DOHH2 (cell line): ENCODE data around the gene DSCAM.

Source experiments
- H3F3A ChIP-seq: fragments of 200-600 bp; sonication (generic), shearing (Covaris generic); 2 replicates; pipeline ENCODE4 v1.6.0; 2016; ENCODE audit warnings: antibody characterized with exemption, mild to moderate bottlenecking; ENCODE audit not compliant: control insufficient read depth, insufficient read depth
- H3K27ac ChIP-seq: fragments of 200-600 bp; sonication (generic); 2 replicates; pipeline ENCODE4 v1.5.1; 2014; ENCODE audit warnings: low read depth, mild to moderate bottlenecking, low read length, moderate library complexity
- H3K27me3 ChIP-seq: fragments of 200-600 bp; sonication (generic); 2 replicates; pipeline ENCODE4 v1.6.1; 2014; ENCODE audit warnings: mild to moderate bottlenecking, low read length, mixed read lengths; ENCODE audit not compliant: control insufficient read depth
- H3K36me3 ChIP-seq: fragments of 200-600 bp; sonication (generic); 2 replicates; pipeline ENCODE4 v1.6.1; 2014; ENCODE audit warnings: mild to moderate bottlenecking, low read length, moderate library complexity, mixed read lengths; ENCODE audit not compliant: control insufficient read depth
- H3K4me1 ChIP-seq: fragments of 200-600 bp; sonication (generic); 2 replicates; pipeline ENCODE4 v1.6.1; 2014; ENCODE audit warnings: mild to moderate bottlenecking, low read length, mixed read lengths; ENCODE audit not compliant: control insufficient read depth
- H3K4me2 ChIP-seq: fragments of 200-600 bp; sonication (generic); 2 replicates; pipeline ENCODE4 v1.6.0; 2014; ENCODE audit warnings: mild to moderate bottlenecking, low read length, moderate library complexity
- H3K4me3 ChIP-seq: fragments of 200-600 bp; sonication (generic); 2 replicates; pipeline ENCODE4 v1.5.1; 2014; ENCODE audit warnings: mild to moderate bottlenecking, low read length, mixed read lengths
- H3K79me2 ChIP-seq: fragments of 200-600 bp; sonication (generic); 2 replicates; pipeline ENCODE4 v1.6.1; 2014; ENCODE audit warnings: mild to moderate bottlenecking, low read length, mixed read lengths; ENCODE audit not compliant: control insufficient read depth
- H3K9me2 ChIP-seq: fragments of 200-600 bp; sonication (generic); replicated peaks from 2 replicates; pipeline ENCODE4 v1.6.1; 2014; ENCODE audit warnings: mild to moderate bottlenecking, low read length, mixed read lengths; ENCODE audit not compliant: control insufficient read depth
- H3K9me3 ChIP-seq: fragments of 200-600 bp; sonication (generic); 2 replicates; pipeline ENCODE4 v1.6.1; 2014; ENCODE audit warnings: antibody characterized with exemption, low read length, mixed read lengths; ENCODE audit not compliant: control insufficient read depth, insufficient read depth
- H4K20me1 ChIP-seq: fragments of 200-600 bp; sonication (generic); 2 replicates; pipeline ENCODE4 v1.6.0; 2014; ENCODE audit warnings: low read depth, mild to moderate bottlenecking, antibody characterized with exemption, low read length, moderate library complexity; ENCODE audit not compliant: control insufficient read depth, insufficient read depth
- EZH2phosphoT487 ChIP-seq: fragments of 200-600 bp; sonication (generic); IDR thresholded peaks from 2 replicates; pipeline ENCODE4 v1.6.1; 2017; ENCODE audit warnings: borderline replicate concordance, mild to moderate bottlenecking, antibody characterized with exemption, low read length, moderate library complexity, mixed read lengths
- TF ChIP-seq, protein P1 (sequence below): fragments of 200-600 bp; sonication (generic); IDR thresholded peaks from one replicate; pipeline ENCODE4 v1.5.1; 2014; ENCODE audit warnings: antibody characterized with exemption, mild to moderate bottlenecking, low read depth, low read length; ENCODE audit not compliant: poor library complexity, severe bottlenecking

DSCAM gene

DNA sequence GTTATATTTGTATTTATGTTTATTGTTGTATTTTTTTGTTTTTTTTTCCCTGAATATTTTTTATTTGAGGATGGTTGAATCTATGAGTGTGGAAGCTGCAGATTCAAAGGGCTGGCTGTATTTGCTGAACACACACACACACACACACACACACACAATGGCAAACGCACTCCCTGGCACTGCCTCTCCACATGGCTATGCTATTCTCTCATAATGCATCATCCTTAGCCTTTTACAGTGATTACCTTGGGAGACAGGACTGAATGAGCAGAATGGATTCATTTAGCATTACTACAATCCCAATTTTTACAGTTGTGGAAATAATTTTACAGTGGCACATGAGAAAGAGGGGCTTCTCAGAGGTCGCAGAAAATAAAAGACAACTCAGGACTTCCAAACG, 589.6 kb downstream of the DSCAM start:
- H3K27me3 ChIP-seq, result no peaks in the 10 kb centered on the region
- no peaks in the 10 kb centered on the region for H3K4me1 ChIP-seq
- no peaks in the 10 kb centered on the region for H3K36me3 ChIP-seq
- no peaks in the 10 kb centered on the region for H3F3A ChIP-seq
- TF ChIP-seq, protein P1, sequence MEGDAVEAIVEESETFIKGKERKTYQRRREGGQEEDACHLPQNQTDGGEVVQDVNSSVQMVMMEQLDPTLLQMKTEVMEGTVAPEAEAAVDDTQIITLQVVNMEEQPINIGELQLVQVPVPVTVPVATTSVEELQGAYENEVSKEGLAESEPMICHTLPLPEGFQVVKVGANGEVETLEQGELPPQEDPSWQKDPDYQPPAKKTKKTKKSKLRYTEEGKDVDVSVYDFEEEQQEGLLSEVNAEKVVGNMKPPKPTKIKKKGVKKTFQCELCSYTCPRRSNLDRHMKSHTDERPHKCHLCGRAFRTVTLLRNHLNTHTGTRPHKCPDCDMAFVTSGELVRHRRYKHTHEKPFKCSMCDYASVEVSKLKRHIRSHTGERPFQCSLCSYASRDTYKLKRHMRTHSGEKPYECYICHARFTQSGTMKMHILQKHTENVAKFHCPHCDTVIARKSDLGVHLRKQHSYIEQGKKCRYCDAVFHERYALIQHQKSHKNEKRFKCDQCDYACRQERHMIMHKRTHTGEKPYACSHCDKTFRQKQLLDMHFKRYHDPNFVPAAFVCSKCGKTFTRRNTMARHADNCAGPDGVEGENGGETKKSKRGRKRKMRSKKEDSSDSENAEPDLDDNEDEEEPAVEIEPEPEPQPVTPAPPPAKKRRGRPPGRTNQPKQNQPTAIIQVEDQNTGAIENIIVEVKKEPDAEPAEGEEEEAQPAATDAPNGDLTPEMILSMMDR, result no peak
- TF ChIP-seq EZH2phosphoT487, result no peak
- H3K9me2 ChIP-seq, result no peaks in the 10 kb centered on the region
- no peaks in the 10 kb centered on the region; the same call in 1 of the 2 replicates for H3K9me3 ChIP-seq
- H3K27ac ChIP-seq, result no peak overlapping the region
- no peak overlapping the region for H3K4me2 ChIP-seq
- no peaks in the 10 kb centered on the region for H3K79me2 ChIP-seq
- no peak overlapping the region for H3K4me3 ChIP-seq
- H4K20me1 ChIP-seq, result no peaks in the 10 kb centered on the region

DNA sequence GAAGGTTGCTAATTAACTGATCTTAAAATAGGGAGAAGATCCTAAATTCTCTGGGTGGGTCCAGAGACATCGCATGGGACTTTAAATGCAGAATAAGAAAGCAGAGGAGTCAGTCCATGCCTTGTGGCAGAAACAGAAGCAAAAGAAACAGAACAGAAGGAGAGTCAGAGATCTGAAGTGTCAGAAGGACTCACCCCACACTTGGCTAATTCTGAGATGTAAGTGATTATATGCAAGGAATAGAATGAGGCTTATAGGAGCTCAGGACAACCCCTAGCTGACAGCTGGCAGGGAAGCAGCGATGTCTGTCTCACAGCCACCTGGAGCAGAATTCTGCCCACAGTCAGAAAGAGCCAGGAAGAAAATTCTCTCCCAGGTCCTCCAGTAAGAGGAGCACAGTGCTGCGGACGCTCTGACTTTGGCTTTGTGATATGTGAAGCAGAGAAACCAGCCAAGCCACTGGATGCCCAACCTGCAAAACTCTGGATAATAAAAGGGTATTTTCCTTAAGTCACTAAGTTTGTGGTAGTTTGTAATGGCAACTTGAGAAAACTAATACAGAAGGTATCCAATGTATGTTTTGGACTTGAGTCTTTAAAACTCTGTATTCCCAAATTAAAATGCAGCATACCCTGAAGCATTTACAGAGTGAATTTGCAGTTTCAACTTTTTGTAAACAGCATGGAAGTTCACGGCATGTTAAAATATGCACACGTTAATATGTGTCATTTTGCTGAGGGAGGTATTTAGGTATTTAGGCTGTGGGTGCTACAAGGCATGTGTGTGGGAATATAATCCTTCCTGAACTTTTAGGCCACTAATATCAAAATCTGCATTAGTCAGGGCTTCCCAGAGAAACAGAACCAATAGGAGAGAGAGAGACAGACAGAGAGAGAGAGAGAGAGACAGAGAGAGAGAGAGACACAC, 591.2 kb downstream of the DSCAM start:
- Histone ChIP-seq H3K36me3 (no peaks in the 10 kb centered on the region), H3K9me3 (no peaks in the 10 kb centered on the region; the same call in 1 of the 2 replicates), H3K79me2 (no peaks in the 10 kb centered on the region), H3K4me1 (no peaks in the 10 kb centered on the region), H3F3A (no peaks in the 10 kb centered on the region), H3K27ac (no peak overlapping the region), H3K4me2 (no peak overlapping the region), H3K9me2 (no peaks in the 10 kb centered on the region), H4K20me1 (no peaks in the 10 kb centered on the region), H3K27me3 (no peaks in the 10 kb centered on the region), H3K4me3 (no peak overlapping the region)
- TF ChIP-seq, protein P1, result no peak
- no peak for TF ChIP-seq EZH2phosphoT487

DNA sequence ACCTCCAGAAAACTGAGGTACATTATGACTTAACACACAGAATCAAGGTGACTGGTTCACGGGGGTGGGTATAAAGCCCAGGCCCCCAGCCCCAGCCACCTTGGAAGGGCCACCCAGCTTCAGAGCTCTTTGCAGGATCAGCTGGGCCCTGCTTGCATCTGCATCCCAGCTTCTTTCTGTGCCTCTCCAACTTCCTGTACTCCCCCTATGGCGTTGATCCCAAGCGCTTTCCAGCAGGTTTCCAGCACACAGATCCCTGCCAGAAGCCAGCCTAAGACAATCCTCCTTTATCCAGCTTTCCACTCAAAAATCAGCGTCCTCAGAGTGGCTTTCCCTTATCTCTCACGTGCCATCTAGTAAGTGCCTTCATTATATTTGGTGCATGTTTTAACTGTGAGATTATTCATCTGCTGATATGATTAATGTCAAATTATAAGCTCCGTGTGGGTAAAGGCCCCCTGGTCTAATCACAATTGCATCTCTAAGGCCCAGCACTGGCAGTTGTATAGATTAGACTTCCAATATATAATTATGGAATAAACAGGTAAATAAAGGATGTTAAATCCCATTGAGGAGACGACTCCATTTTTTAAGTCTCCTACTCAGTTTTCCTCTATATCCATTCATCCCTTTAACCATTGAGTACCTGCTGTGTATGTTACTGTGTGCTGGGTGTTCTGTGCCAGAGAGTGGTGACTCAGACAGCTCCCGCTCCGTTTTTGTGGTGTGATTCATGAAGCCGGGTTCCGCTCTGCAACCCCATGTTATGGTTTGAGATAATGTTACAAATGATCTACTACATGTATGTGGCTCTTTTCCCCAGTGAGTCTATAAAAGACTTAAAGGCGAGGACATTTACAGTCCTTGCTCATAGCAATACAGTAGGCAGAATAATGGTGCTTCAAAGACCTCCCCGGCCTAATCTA, 592.2 kb downstream of the DSCAM start:
- no peak overlapping the region for H3K4me2 ChIP-seq
- no peaks in the 10 kb centered on the region for H3K36me3 ChIP-seq
- no peaks in the 10 kb centered on the region for H4K20me1 ChIP-seq
- H3K79me2 ChIP-seq, result no peaks in the 10 kb centered on the region
- no peaks in the 10 kb centered on the region; the same call in 1 of the 2 replicates for H3K9me3 ChIP-seq
- no peak for TF ChIP-seq EZH2phosphoT487
- TF ChIP-seq, protein P1, result no peak
- H3F3A ChIP-seq, result no peaks in the 10 kb centered on the region
- H3K4me1 ChIP-seq, result no peaks in the 10 kb centered on the region
- H3K27ac ChIP-seq, result no peak overlapping the region
- H3K27me3 ChIP-seq, result no peaks in the 10 kb centered on the region
- H3K4me3 ChIP-seq, result no peak overlapping the region
- no peaks in the 10 kb centered on the region for H3K9me2 ChIP-seq
